AG04449 (cell line): ENCODE measurements around the gene KPNA2.
A peak's percentile ranks its signal among the peaks of the same experiment; 100 is the strongest.
"Not testable (repeated sequence)": the region's sequence is repeated elsewhere in the genome, so short reads cannot be mapped to it uniquely, and the experiment has no call there.

Source experiments
- CTCF ChIA-PET: fragments of 350-600 bp; formaldehyde crosslinking; extraction: SDS; loops from one replicate; lab custom pipeline; 2021; ENCODE audit warnings: antibody characterized with exemption; lab: Yijun Ruan, JAX
- POLR2A ChIA-PET: fragments of 400-600, 350-600 bp; formaldehyde crosslinking; extraction: SDS; loops from one replicate; lab custom pipeline; 2020; ENCODE audit warnings: antibody characterized with exemption, inconsistent platforms; lab: Yijun Ruan, JAX
- DNase-seq: peaks from one replicate; pipeline ENCODE4 v3.0.0-alpha.2; 2010; ENCODE audit warnings: low read depth, low spot score
- H3K4me3 ChIP-seq: 2 replicates; pipeline ENCODE4 v1.5.1; 2011; ENCODE audit warnings: low read depth, mild to moderate bottlenecking, control low read depth, low read length
- TF ChIP-seq, protein P1 (sequence below): IDR thresholded peaks from one replicate; pipeline ENCODE4 v1.5.1; 2011; ENCODE audit warnings: mild to moderate bottlenecking, moderate library complexity, low read length, control low read depth, inconsistent platforms; ENCODE audit not compliant: insufficient read depth; ENCODE audit errors: missing control alignments

KPNA2 gene

DNA sequence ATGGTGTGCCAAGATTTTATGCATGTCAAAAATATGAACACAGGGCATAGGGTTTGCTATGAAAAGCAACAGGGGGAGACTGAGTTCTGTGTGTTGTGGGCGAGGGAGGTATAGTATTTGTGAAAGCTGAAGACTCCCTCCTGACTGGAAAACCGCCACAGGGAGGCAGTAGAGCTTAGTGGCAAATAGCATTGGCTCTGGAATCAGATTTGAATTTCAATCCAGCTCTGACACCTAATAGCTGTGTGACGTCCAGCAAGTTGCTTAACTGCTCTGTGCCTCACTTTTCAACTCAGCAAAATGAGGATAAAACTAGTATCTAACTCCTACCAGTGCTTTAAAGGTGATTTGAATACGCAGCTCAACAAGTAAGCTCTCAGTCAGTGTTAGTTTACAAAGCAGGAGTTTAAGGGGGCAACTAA lies 22.0 kb downstream of the KPNA2 start:
- POLR2A ChIA-PET: no interaction called here
- no peak overlapping the region for H3K4me3 ChIP-seq
- CTCF ChIA-PET: interaction anchor here (0.9 to 3.1 kb wide), 7 partner anchors 10 to 405 kb away, joined by 3 to 17 read pairs (median 3); no protein-coding TSS in a partner anchor
- TF ChIP-seq, protein P1, sequence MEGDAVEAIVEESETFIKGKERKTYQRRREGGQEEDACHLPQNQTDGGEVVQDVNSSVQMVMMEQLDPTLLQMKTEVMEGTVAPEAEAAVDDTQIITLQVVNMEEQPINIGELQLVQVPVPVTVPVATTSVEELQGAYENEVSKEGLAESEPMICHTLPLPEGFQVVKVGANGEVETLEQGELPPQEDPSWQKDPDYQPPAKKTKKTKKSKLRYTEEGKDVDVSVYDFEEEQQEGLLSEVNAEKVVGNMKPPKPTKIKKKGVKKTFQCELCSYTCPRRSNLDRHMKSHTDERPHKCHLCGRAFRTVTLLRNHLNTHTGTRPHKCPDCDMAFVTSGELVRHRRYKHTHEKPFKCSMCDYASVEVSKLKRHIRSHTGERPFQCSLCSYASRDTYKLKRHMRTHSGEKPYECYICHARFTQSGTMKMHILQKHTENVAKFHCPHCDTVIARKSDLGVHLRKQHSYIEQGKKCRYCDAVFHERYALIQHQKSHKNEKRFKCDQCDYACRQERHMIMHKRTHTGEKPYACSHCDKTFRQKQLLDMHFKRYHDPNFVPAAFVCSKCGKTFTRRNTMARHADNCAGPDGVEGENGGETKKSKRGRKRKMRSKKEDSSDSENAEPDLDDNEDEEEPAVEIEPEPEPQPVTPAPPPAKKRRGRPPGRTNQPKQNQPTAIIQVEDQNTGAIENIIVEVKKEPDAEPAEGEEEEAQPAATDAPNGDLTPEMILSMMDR: peak; percentile 31
- no peak for DNase-seq

DNA sequence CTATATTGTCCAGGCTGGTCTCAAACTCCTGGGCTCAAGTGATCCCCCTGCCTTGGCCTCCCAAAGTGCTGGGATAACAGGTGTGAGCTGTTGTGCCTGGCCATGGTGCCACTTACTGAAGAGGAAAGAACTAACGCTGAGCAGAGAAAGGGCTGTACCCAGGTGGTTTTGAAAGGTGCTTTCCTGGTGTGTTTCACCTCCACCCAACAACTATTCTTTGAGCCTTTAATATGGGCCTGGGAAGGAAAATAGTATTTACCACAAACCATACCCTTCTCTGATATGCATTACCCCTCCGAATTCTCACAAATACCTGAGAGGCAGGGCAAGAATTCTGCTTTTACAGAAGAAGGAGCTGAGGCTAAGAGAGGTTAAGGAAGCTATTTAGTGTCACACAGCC lies 24.8 kb downstream of the KPNA2 start:
- TF ChIP-seq, protein P1: no peak
- CTCF ChIA-PET: interaction anchor here (0.9 kb wide), 1 partner anchor 9 kb away, joined by 3 read pairs; no protein-coding TSS in a partner anchor
- no peak for DNase-seq
- POLR2A ChIA-PET: no interaction called here
- H3K4me3 ChIP-seq: no peak overlapping the region

DNA sequence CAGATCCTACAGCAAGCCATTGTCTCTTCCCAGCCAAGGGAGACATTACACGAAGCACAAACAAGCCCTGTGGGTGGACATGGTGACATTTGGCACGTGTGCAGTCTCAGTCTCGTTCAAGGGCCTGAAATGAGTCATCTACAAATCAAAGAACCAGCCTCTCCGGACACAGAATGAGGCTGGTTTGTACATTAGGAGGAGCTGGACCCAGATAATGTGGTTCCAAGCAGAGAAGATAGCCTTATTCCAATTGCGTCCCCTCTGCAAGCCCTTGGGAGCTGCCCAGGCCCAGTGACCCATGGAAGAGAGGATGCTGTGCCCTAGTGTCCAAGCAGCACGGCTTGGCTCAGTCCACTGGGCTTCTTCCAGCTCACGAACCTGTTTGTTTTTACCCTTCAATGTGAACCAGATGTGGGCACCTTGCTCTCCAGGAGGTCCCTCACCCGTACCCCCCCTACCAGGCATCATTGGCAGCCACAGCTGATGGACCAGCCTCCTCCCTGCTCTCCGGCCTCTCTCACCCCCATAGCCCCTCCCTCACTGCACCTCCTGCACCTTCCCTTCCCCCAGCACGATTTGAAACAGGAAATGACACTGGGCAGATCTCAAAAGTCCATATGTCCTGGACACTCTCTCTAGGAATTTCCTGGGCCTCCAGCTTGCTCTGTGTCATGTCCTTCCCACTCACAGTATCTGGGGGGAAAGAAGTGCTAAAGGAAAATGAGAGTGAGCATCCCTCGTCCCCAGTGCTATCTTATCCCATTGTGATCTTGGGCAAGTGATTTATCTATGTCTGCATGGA lies 26.2 kb downstream of the KPNA2 start:
- TF ChIP-seq, protein P1: no peak
- no peak overlapping the region for H3K4me3 ChIP-seq
- CTCF ChIA-PET: interaction anchor here (1.1 to 1.4 kb wide), 2 partner anchors 25 to 143 kb away, joined by 3 to 4 read pairs; no protein-coding TSS in a partner anchor
- no peak for DNase-seq
- POLR2A ChIA-PET: no interaction called here

DNA sequence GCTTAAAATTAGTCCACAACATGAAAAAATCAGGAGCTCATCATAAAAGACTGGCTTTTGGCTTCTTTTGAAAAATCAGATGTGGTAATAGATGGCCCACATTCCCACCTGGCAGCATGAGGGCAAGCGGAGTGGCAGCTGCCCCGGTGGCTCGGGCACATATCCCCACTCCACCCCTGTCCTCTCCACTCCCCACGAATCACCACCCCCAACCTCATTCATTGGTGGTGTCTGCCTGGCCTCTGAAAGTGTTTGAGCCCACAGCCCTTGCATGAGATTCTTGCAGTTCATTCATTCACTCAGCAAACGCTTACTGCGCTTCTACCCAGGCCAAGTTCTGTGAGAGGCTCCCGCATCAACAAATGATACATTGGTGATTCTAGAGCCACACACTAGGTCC lies 29.8 kb downstream of the KPNA2 start:
- DNase-seq, POLR2A ChIA-PET, H3K4me3 ChIP-seq, CTCF ChIA-PET: not testable (repeated sequence)

DNA sequence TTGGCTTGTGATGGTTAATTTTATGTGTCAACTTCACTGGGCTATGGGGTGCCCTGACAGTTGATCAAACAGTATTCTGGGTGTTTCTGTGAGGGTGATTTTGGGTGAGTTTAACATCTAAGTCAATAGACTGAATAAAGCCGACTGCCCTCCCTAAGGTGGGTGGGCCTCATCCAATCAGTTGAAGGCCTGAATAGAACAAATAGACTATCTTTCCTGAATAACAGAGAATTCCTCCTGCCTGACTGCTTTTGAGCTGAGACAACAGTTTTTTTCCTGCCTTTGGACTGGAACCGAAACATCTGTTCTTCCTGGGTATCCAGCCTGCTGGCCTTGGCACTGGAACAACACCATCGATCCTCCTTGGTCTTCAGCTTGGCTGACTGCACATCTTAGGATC lies 33.0 kb downstream of the KPNA2 start:
- H3K4me3 ChIP-seq, DNase-seq, POLR2A ChIA-PET: not testable (repeated sequence)
- CTCF ChIA-PET: interaction anchor here (1.2 kb wide), 1 partner anchor 8 kb away, joined by 3 read pairs; no protein-coding TSS in a partner anchor

DNA sequence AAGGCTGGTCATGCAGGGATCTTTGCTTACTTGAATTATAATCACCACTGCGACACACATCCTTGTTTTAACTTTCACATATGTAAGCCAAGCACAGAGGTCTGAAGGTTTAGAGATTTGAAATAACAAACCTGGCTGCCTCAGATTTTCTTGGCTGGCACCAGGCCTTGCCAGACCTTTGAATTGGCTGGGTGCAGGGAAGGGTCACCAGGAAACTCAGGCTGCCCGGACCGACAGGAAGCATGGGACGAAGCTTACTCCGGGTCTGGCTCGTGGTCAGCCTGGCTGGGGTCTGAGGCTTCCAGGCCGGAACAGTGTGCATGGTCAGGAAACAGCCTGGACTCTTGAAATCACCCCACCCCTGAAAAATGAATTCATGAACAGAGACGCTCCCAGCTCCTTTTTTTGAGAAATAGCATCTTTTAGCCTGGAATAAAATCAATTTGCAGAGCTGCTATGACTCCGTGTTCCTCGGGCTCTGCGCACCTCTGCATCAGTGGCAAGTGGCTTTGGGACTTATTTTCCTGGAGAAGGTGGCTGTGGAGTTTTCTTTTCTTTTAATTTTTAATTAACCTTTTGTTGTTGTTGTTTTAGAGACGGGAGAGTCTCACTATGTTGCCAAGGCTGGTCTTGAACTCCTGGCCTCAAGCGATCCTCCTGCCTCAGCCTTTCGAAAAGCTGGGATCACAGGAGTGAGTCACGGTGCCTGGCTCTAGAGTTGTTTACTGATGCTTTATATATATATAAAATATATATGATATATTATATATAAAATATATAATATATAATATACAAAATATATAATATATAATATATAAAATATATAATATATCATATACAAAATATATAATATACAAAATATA lies 35.3 kb downstream of the KPNA2 start:
- DNase-seq, POLR2A ChIA-PET, H3K4me3 ChIP-seq: not testable (repeated sequence)
- CTCF ChIA-PET: interaction anchor here (1.1 kb wide), 1 partner anchor 13 kb away, joined by 3 read pairs; no protein-coding TSS in a partner anchor

DNA sequence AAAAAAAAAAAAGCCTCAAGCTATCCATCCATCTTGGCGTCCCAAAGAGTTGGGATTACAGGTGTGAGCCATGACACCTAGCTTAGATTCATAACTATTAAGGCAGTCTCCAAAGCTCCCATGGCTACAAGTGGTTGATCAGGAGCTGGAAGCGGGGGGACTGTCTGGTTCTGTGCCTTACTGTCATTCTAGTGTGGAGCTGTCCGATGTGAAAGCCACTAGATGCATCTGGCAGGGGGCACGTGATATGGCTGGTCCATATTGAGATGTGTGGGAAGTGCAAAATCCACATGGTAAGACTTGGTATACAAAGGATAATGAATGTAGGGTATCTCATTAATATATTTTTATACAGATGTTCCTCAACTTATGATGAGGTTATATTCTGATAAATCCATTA lies 38.7 kb downstream of the KPNA2 start:
- no peak for DNase-seq
- H3K4me3 ChIP-seq: no peak overlapping the region
- TF ChIP-seq, protein P1: no peak
- POLR2A ChIA-PET: no interaction called here
- CTCF ChIA-PET: interaction anchor here (0.6 to 0.7 kb wide), 2 partner anchors 7 to 21 kb away, joined by 3 to 5 read pairs; no protein-coding TSS in a partner anchor

DNA sequence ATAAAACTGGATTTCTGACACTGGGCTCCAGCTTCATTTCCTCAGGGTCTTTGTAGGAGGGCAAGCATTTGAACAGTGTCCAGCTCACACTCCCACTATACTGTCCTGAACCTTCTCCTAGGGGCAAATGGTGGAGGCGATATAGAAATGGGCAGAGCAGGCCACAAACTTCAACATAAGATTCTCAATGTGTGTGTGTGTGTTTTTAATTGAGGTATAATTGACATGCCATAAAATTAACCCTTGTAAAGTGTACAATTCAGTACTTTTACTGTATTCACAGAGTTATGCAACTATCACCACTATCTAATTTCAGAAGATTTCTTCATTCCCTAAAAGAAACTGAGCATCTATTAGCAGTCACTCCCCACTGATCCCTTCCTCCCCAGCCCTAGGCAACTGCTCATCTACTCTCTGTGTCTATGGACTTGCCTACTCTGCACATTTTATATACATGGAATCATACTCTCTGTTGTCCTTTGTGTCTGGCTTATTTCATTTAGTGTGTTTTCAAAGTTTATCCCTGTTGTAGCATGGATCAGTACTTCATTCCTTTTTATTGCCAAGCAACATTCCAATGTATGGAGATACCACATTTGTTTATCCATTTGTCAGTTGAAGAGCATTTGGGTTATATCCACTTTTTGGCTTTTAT lies 40.5 kb downstream of the KPNA2 start:
- POLR2A ChIA-PET, H3K4me3 ChIP-seq, CTCF ChIA-PET, DNase-seq: not testable (repeated sequence)

DNA sequence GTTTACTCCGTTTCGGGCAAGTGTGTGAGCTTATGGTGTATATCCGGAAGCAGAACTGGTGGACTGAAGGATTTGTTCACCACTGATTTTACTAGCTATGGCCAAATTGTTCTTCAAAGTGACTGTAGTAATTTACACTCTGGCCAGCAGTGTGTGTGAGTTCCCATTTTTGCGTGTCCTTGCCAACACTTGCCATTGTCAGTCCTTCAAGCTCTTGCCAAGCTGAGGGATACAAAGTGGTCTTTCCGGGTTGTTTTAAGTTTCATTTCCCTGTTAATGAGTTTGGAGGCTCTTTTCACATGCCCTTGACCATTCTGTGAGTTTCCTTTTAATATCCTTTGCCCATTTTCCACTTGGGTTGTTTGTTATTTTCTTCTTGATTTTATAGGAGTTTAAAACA lies 42.0 kb downstream of the KPNA2 start:
- DNase-seq, POLR2A ChIA-PET, CTCF ChIA-PET, H3K4me3 ChIP-seq: not testable (repeated sequence)
